G401.6 (cell line): ENCODE measurements around the gene MN1.

Experiments
- FAIRE-seq: peaks from 2 replicates; lab custom pipeline; 2012; peaks lifted over from hg19 to GRCh38; lab: Jason Lieb, UNC

MN1 gene

DNA sequence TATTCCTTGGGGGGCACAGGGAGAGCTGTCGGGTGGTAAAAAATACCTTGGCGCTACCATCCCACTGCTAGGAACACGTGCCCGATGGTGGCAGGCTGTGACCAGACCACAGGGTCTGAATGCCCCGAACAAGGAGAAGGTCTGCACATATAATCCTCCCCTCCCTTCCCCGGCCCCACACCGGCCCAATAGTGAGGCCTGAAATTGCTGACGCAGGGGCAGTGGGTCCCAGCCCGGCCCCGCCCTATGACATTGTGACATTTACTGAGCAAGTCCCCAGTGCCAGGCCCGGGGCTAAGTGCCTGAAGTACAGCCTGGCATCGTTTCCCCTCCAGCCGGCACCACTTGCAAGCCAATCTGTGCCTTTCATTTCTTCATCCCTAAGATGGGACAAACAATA lies 19.5 kb downstream of the MN1 start:
- FAIRE-seq = no peak

- FAIRE-seq = no peak
Measured at GRCh38 chr22:27780161-27780575, 21.4 kb downstream of the MN1 start.

GRCh38 chr22:27779643-27780042 lies 21.9 kb downstream of the MN1 start:
- no peak for FAIRE-seq

DNA sequence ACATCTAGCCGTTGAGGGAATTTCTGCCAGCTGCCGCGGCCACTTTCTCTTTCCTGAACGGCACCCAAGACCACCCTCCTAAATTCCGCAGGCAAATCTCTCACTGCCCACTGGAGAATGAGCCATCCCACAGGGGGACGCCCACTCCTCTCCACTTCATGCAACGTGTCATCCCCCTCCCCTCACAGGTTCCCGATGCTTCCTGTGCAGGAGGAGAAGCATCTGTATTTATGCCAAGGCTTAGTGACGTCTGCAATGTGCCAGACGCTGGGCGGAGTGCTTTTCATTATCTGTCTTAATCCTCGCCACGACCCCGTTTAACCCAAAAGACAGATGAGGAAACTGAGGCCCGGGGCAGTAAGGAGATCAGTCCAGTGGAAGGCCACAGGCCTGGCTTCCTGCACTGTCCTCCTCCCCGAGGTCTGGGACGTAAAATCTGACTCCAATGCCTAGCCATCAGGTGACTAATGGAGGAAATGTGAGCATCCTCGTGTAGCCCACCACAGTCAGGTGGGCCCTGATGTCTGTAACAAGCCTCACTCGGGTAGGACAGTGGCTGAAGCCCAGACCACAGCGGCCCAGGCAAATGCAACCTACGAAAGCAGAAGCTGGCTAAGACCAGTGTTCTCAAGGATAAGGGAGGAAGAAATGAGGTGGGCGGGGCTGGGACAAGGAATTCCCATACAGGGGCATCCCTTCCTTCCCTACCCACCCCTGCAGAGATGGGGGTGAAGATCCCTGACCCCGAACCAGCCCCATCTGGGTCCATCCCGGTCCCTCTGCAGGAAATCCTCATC lies 23.1 kb downstream of the MN1 start:
- no peak for FAIRE-seq

GRCh38 chr22:27777128-27777527 lies 24.4 kb downstream of the MN1 start:
- FAIRE-seq = no peak

DNA sequence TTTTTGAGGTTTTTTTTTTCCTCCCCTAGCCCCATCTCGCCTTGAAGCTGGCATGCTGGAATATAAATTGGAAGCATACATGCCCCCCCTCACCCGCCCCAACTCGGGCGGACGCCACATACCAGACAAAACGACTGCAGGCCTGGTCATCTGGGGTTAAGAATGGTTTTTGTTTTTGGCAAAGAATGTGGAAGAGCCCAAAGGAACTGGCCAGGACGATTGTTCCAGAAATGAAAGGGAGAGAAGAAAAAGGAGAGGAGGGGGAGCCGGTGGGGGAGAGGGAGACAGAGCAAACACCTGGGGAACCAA lies 25.0 kb downstream of the MN1 start:
- no peak for FAIRE-seq

GRCh38 chr22:27775758-27776649 lies 25.6 kb downstream of the MN1 start:
- FAIRE-seq = no peak

DNA sequence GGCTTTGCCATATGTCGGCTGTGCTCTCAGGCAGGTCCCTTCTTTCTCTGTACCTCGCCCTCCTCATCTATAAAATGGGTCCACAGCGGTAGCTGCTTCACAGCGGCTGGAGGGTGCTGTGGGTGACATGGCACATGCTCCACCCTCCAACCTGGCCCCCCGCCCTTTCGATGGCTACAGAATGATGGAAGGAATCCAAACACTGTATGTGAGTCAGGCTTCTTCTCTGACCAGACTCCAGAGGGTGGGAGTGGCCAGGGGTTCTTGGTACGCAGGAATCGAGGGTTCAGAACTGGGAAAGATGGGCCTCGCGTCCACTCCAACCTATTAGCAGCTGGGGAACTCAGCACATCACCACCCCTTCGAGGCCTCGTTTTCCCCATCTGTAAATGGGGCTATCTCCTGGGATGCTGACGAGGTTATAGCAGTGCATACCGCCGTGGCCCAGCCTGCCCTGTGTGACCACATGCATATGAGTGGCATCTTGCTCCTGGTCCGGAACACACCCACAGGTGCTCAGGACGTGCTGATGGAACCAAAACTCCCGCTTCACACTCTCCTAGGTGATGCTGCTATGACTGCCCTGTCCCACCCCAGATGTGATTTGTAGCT lies 26.4 kb downstream of the MN1 start:
- no peak for FAIRE-seq

GRCh38 chr22:27774200-27774599 lies 27.4 kb downstream of the MN1 start:
- no peak for FAIRE-seq

GRCh38 chr22:27772984-27773498 lies 28.5 kb downstream of the MN1 start:
- FAIRE-seq = no peak

- FAIRE-seq = no peak
Measured at GRCh38 chr22:27772081-27772983, 29.2 kb downstream of the MN1 start.

- FAIRE-seq = no peak
Measured at GRCh38 chr22:27771637-27772036, 29.9 kb downstream of the MN1 start.

DNA sequence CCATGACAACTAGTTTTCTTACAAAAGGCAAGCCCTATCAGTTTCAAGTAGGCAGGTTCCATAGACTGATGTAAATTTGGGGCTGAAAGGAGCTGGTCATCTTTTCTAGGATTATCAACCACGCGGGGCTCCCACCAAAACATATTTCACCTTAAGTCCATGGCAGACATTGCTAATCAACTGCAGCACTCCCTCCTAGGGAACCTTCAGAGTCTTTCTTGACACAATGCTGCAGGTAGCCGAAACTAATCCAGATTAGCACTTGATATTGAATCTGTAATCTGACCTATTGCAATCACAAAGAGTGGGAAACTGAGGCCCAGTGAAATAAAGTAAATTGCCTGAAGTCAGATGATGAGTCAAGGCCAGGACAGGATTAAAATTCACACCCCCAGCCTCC lies 32.5 kb downstream of the MN1 start:
- FAIRE-seq = no peak

DNA sequence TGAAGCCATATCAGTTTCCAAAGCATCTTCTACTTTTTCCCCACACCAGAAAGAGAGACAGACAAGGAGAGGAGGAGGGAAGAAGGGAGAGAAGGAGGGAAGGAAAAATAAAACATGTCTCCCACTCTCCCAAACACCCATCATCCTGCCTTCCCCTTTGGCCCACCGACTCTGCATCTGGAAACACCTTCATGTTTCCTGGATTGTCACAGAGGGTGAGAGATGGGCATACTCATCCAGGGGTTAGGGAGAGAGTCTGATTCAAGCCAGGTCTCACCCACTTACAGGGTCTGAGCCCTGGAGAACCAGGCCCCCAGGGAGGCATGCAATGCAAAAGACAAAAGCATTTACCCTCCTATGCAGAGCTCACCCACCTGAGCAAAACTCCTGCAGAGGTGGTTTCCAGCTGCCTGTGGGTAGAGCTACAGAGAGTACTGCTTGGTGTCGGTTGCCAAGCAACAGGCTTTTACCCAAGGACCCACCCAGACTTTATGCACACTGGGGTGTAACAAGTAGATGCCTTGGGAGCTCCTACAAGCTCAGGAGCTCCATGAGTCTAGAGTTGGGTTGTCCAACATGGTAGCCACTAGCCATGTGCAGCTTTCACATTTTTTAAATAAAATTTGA lies 33.4 kb downstream of the MN1 start:
- FAIRE-seq = no peak

DNA sequence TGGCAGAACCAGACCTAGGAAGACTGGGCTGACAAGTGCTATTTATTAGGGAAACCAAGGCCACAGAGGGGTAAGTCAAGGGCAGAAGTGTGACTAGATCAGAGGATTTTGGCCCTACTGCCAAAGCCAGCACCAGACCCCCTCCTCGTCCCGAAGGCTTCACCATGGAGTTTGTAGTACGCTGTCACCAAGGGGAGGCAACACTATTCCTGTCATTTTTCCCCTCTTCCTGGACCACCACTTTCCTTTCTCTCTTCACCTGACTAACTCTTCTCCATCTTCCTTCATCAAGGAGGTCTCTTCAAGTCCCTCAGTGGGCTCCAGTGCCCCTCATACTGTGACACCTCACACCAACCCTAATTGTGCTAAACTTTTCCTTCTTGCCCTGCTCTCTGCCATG lies 34.9 kb downstream of the MN1 start:
- FAIRE-seq = no peak

DNA sequence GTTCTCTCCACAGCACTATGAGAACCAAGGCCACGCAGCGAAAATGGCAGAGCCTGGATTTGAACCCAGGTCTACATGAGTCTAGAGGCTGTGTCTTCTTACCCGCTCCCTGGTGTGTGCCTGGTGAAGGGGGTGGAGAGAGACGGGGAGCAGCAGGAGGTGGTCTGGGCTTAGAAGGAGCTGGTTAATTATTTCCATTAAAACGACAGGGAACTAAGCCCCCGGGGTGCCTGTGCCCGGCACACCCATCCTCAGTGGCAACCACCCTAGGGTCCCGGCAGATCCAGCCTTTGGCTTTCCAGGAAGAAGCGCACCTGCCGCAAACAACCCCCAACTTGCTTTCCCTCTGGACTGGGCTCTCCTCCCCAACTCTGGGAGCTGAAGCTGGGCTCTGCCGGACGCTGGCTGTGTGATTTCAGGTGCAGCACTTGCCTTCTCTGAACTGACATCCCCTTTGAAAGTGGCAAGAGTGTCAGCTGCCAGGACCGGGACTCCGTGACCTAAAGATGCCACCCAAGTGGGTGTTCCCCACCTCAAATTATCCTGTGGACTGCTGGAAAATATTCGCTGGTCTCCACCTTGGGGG lies 35.8 kb downstream of the MN1 start:
- FAIRE-seq = no peak

DNA sequence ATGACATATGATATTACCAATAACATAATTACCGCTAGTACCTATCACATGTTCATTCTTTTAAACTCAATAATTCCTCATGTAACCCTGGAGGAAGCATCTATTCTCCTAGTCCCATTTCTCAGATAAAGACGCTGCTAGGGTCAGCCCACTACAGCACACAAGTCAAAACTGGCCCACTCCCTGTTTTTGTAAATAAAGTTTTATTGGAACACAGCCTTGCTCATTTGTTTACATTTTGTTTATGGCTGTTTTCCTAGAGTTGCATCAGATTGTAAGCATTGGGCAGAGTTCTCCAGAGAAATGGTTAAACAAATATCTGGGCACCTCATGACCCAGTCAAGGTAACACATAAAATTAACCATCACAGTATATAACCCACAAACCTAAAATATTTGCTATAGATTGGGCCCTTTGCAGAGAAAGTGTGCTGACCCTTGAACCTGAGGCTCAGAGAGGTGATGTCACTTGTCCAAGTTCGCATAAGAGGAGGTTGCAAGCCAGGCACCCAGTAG lies 36.8 kb downstream of the MN1 start:
- FAIRE-seq = no peak

- no peak for FAIRE-seq
Measured at GRCh38 chr22:27761665-27762064, 39.9 kb downstream of the MN1 start.

GRCh38 chr22:27761000-27761399 lies 40.6 kb downstream of the MN1 start:
- FAIRE-seq = no peak

DNA sequence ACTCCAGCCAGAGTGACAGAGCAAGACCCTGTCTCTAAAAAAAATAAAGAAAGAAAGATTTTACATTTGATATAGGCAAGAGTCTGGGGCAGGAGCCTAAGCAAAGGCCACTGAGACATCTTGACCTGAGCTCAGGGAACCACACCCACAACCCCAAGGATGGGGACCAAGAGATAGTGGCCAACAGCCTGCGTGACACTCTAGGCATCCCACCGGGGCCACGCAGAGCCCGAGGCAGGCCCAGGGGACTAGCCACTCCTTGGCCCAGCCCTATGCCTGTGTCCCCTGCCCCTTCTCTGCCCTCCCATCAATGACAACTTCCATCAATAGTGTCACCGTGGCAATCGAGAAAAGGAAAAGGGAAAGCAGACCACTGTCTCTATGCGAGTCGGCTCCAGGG lies 41.1 kb downstream of the MN1 start:
- FAIRE-seq = no peak
